Upper lobe of right lung (tissue), 1 donor: Measurements from ENCODE around the gene SUB1. TPM values are rescaled to one million over a fixed set of nuclear protein-coding genes. Genes with fewer than 3 reads are reported as not detected.

Experiments
- ATAC-seq: fragments of 200-7000 bp; cut with Tn5 transposase; one replicate; pipeline ENCODE4 v1.9.1; 2020; ENCODE audit warnings: mild to moderate bottlenecking, moderate library complexity
- DNase-seq: peaks from one replicate; pipeline ENCODE4 v3.0.0-alpha.2; 2020
- H3K27ac ChIP-seq: fragments of 200-600 bp; one replicate; pipeline ENCODE4 v1.8.0; 2022
- H3K27me3 ChIP-seq: fragments of 200-600 bp; one replicate; pipeline ENCODE4 v1.8.0; 2022; ENCODE audit warnings: mild to moderate bottlenecking
- H3K36me3 ChIP-seq: fragments of 200-600 bp; one replicate; pipeline ENCODE4 v1.8.0; 2022
- H3K4me1 ChIP-seq: fragments of 200-600 bp; one replicate; pipeline ENCODE4 v1.8.0; 2022
- H3K4me3 ChIP-seq: fragments of 200-600 bp; one replicate; pipeline ENCODE4 v1.8.0; 2022; ENCODE audit warnings: mild to moderate bottlenecking
- H3K9me3 ChIP-seq: fragments of 200-600 bp; one replicate; pipeline ENCODE4 v1.8.0; 2022
- CTCF ChIP-seq: fragments of 200-600 bp; IDR thresholded peaks from one replicate; pipeline ENCODE4 v1.8.0; 2022; ENCODE audit warnings: antibody characterized with exemption
- intact Hi-C: fragments of 100-400 bp; cut with DNase I; formaldehyde crosslinking; loops from one replicate; pipeline ENCODE4 v1.11.0; 2022
- total RNA-seq: library from RNA; stranded (reverse); fragmentation: NEBNext Ultra II Directional; extraction: Animal tissue kit (Norgen Biotek cat#: 25700); gene quantifications from one replicate; pipeline ENCODE4 v1.2.1, GENCODE V29; 2021
- donor health status: DM: no; HTN: yes; CAD: no; lungs with severe emphysema.

The SUB1 gene
- total RNA-seq, 1 donor from 2014 or later: 142 TPM

GRCh38 chr5:32587067-32587551 lies 1.8 kb downstream of the SUB1 start:
- TF ChIP-seq CTCF: no peak
- Histone ChIP-seq H3K27ac (no peak overlapping the region), H3K36me3 (peaks cover 32% of the 10 kb centered on the region), H3K4me1 (peaks cover 29% of the 10 kb centered on the region), H3K4me3 (peak overlapping the region; percentile 91), H3K27me3 (no peaks in the 10 kb centered on the region), H3K9me3 (no peaks in the 10 kb centered on the region)
- DNase-seq (no peak), ATAC-seq (no peak)
- intact Hi-C loops: no loop called here

GRCh38 chr5:32589416-32589815 lies 4.1 kb downstream of the SUB1 start:
- Histone ChIP-seq H3K4me1 (peaks cover 16% of the 10 kb centered on the region), H3K27ac (no peak overlapping the region), H3K27me3 (no peaks in the 10 kb centered on the region), H3K36me3 (peaks cover 55% of the 10 kb centered on the region), H3K9me3 (no peaks in the 10 kb centered on the region), H3K4me3 (no peak overlapping the region)
- no peak for TF ChIP-seq CTCF
- intact Hi-C loops: no loop called here
- DNase-seq: no peak
- ATAC-seq: no peak

GRCh38 chr5:32589942-32590869 lies 4.8 kb downstream of the SUB1 start:
- no peak overlapping the region for H3K27ac ChIP-seq
- H3K27me3 ChIP-seq: no peaks in the 10 kb centered on the region
- intact Hi-C loops: no loop called here
- ATAC-seq (no peak), DNase-seq (no peak)
- TF ChIP-seq CTCF: peak; percentile 83
- peaks cover 16% of the 10 kb centered on the region for H3K4me1 ChIP-seq
- H3K36me3 ChIP-seq: peaks cover 63% of the 10 kb centered on the region
- H3K4me3 ChIP-seq: no peak overlapping the region
- no peaks in the 10 kb centered on the region for H3K9me3 ChIP-seq

- H3K27ac ChIP-seq: no peak overlapping the region
- no peak for ATAC-seq
- peaks cover 31% of the 10 kb centered on the region for H3K4me1 ChIP-seq
- DNase-seq: no peak
- peaks cover 87% of the 10 kb centered on the region for H3K36me3 ChIP-seq
- no peak for TF ChIP-seq CTCF
- H3K4me3 ChIP-seq: no peak overlapping the region
- no peaks in the 10 kb centered on the region for H3K27me3 ChIP-seq
- intact Hi-C loops: no loop called here
- no peaks in the 10 kb centered on the region for H3K9me3 ChIP-seq
Observed at GRCh38 chr5:32595118-32595517, 9.8 kb downstream of the SUB1 start.

GRCh38 chr5:32597041-32597629 lies 11.8 kb downstream of the SUB1 start:
- H3K9me3 ChIP-seq: no peaks in the 10 kb centered on the region
- ATAC-seq (no peak), DNase-seq (no peak)
- no peak overlapping the region for H3K4me3 ChIP-seq
- H3K36me3 ChIP-seq: peaks cover 91% of the 10 kb centered on the region
- TF ChIP-seq CTCF: no peak
- no peaks in the 10 kb centered on the region for H3K27me3 ChIP-seq
- intact Hi-C loops: no loop called here
- no peak overlapping the region for H3K27ac ChIP-seq
- H3K4me1 ChIP-seq: peaks cover 32% of the 10 kb centered on the region
